ENCODE results near the gene CNTN1.

- TF ChIP-seq POLR2A (IDR thresholded peaks at IDR 0.05) = no peak
- TF ChIP-seq, protein P1, sequence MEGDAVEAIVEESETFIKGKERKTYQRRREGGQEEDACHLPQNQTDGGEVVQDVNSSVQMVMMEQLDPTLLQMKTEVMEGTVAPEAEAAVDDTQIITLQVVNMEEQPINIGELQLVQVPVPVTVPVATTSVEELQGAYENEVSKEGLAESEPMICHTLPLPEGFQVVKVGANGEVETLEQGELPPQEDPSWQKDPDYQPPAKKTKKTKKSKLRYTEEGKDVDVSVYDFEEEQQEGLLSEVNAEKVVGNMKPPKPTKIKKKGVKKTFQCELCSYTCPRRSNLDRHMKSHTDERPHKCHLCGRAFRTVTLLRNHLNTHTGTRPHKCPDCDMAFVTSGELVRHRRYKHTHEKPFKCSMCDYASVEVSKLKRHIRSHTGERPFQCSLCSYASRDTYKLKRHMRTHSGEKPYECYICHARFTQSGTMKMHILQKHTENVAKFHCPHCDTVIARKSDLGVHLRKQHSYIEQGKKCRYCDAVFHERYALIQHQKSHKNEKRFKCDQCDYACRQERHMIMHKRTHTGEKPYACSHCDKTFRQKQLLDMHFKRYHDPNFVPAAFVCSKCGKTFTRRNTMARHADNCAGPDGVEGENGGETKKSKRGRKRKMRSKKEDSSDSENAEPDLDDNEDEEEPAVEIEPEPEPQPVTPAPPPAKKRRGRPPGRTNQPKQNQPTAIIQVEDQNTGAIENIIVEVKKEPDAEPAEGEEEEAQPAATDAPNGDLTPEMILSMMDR (IDR thresholded peaks at IDR 0.05) = no peak
Observed at GRCh38 chr12:40947797-40948196, 255.6 kb downstream of the CNTN1 start.

Data from Peyer's patch (tissue), 4 donors.